Activated CD4-positive, alpha-beta memory T cell treated with anti-CD3 and anti-CD28 coated beads for 36 hours (primary cell): Measurements from ENCODE around the gene ARHGAP26. TPM values are rescaled to one million over a fixed set of nuclear protein-coding genes. Genes with fewer than 3 reads are reported as not detected.

Experiments used
- CTCF ChIA-PET: fragments of 350-600 bp; sonication (Branson Sonifier 250); formaldehyde crosslinking; loops from one replicate; lab custom pipeline; 2021; ENCODE audit warnings: antibody characterized with exemption, inconsistent platforms; lab: Charles Lee
- POLR2A ChIA-PET: fragments of 350-600 bp; sonication (Branson Sonifier 250); formaldehyde crosslinking; loops from one replicate; lab custom pipeline; 2021; ENCODE audit warnings: antibody characterized with exemption; lab: Charles Lee
- DNase-seq: peaks from one replicate; pipeline ENCODE4 v3.0.0-alpha.2; 2020
- H3K27ac Mint-ChIP-seq: one replicate; pipeline ENCODE4 v1.8.0; 2021; ENCODE audit warnings: mixed read lengths
- H3K27me3 Mint-ChIP-seq: one replicate; pipeline ENCODE4 v1.8.0; 2021; ENCODE audit warnings: mixed read lengths
- H3K36me3 Mint-ChIP-seq: one replicate; pipeline ENCODE4 v1.8.0; 2021; ENCODE audit warnings: mixed read lengths
- H3K4me1 Mint-ChIP-seq: one replicate; pipeline ENCODE4 v1.8.0; 2021; ENCODE audit warnings: low read depth, mixed read lengths
- H3K4me3 Mint-ChIP-seq: one replicate; pipeline ENCODE4 v1.8.0; 2021; ENCODE audit warnings: mild to moderate bottlenecking, mixed read lengths
- H3K9me3 Mint-ChIP-seq: one replicate; pipeline ENCODE4 v1.8.0; 2021; ENCODE audit warnings: mixed read lengths
- intact Hi-C: fragments of 100-400 bp; cut with micrococcal nuclease; formaldehyde crosslinking; loops from one replicate; pipeline ENCODE4 v1.15.1; 2023
- total RNA-seq, 2 experiments: library from RNA; stranded (reverse); gene quantifications; one replicate each; pipeline ENCODE4 v1.2.3, GENCODE V29; 2021

ARHGAP26 gene
- total RNA-seq, 2 experiments from 2014 or later, result 16.4 to 16.9 TPM

DNA sequence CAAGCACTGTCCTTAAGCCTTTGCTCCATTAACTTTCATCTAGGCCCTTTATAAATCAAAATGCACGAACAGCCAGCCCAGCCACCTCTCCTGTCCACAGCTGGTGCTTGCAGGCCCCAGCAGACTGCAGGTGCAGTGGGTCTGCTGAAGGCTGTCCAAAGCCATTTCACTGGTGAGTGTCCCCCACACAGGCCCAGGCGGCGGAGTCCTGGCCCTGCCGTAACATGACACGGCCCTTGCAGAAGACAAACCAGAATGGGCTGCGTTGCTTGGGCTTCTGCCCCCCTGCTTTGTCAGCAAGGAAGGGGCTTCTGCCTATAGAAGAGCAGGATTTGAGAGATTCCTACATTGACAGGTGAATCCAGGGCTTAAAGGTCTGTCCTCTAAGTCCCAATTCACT lies 444.7 kb downstream of the ARHGAP26 start:
- no peak overlapping the region for H3K27ac Mint-ChIP-seq
- H3K9me3 Mint-ChIP-seq, result no peaks in the 10 kb centered on the region
- H3K36me3 Mint-ChIP-seq, result peaks cover 5% of the 10 kb centered on the region
- CTCF ChIA-PET, result no interaction called here
- no peak for DNase-seq
- POLR2A ChIA-PET, result no interaction called here
- no peak overlapping the region for H3K4me3 Mint-ChIP-seq
- H3K27me3 Mint-ChIP-seq, result no peaks in the 10 kb centered on the region
- peaks cover 54% of the 10 kb centered on the region for H3K4me1 Mint-ChIP-seq
- intact Hi-C loops, result loop anchor here (5.0 to 10.0 kb wide), 4 partner anchors 97 to 972 kb away; no protein-coding TSS in a partner anchor

DNA sequence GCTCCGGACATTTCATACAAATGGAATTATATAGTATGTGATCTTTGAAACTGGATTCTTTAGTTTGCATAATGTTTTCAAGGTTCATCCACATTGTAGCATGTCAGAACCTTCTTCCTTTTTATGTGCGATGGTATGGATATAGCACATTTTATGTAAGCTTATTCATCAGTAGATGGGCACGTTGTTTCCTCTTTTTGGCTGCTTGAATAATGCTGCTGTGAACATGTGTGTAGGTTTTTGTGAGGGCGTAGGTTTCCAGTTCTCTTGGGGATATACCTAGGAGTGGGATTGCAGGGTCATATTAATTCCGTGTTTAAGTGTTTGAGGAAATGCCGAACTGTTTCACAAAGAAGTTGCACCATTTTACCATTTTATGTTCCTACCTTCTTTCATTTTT lies 445.5 kb downstream of the ARHGAP26 start:
- POLR2A ChIA-PET, result interaction anchor here (2.7 kb wide), 1 partner anchor 13 kb away, joined by 12 read pairs; no protein-coding TSS in a partner anchor
- DNase-seq, result no peak
- no peaks in the 10 kb centered on the region for H3K9me3 Mint-ChIP-seq
- peaks cover 5% of the 10 kb centered on the region for H3K36me3 Mint-ChIP-seq
- peaks cover 58% of the 10 kb centered on the region for H3K4me1 Mint-ChIP-seq
- CTCF ChIA-PET, result interaction anchor here (0.7 kb wide), 1 partner anchor 51 kb away, joined by 3 read pairs; no protein-coding TSS in a partner anchor
- H3K27me3 Mint-ChIP-seq, result no peaks in the 10 kb centered on the region
- no peak overlapping the region for H3K4me3 Mint-ChIP-seq
- intact Hi-C loops, result loop anchor here (2.0 to 10.0 kb wide), 6 partner anchors 97 to 972 kb away; no protein-coding TSS in a partner anchor
- H3K27ac Mint-ChIP-seq, result no peak overlapping the region

DNA sequence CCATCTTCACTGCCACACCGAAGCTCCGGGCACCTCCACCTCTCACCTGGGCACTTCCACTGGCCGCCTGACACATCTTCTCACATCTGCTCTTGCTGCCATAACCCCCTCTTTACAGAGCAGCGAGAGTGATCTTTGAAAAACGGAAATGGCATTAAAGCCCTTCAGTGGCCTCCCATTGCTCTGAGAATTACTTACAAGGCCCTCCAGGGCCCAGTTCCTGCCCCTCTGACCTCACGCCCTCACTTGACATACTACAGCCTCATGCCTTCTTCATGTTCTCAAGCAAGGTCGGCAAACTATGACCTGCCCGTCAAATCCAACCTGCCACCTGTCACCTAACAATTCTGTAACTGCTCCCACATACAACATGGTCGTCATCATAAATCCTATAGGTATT lies 446.0 kb downstream of the ARHGAP26 start:
- intact Hi-C loops, result loop anchor here (2.0 to 10.0 kb wide), 6 partner anchors 96 to 971 kb away; no protein-coding TSS in a partner anchor
- Mint-ChIP-seq H3K4me3 (no peak overlapping the region), H3K9me3 (no peaks in the 10 kb centered on the region), H3K36me3 (peaks cover 5% of the 10 kb centered on the region), H3K4me1 (peaks cover 63% of the 10 kb centered on the region), H3K27ac (no peak overlapping the region), H3K27me3 (no peaks in the 10 kb centered on the region)
- CTCF ChIA-PET, result interaction anchor here (0.7 to 2.1 kb wide), 2 partner anchors 50 to 188 kb away, joined by 3 to 7 read pairs; partner anchors contain the start of gene NR3C1
- POLR2A ChIA-PET, result interaction anchor here (2.7 kb wide), 1 partner anchor 13 kb away, joined by 12 read pairs; no protein-coding TSS in a partner anchor
- DNase-seq, result no peak

DNA sequence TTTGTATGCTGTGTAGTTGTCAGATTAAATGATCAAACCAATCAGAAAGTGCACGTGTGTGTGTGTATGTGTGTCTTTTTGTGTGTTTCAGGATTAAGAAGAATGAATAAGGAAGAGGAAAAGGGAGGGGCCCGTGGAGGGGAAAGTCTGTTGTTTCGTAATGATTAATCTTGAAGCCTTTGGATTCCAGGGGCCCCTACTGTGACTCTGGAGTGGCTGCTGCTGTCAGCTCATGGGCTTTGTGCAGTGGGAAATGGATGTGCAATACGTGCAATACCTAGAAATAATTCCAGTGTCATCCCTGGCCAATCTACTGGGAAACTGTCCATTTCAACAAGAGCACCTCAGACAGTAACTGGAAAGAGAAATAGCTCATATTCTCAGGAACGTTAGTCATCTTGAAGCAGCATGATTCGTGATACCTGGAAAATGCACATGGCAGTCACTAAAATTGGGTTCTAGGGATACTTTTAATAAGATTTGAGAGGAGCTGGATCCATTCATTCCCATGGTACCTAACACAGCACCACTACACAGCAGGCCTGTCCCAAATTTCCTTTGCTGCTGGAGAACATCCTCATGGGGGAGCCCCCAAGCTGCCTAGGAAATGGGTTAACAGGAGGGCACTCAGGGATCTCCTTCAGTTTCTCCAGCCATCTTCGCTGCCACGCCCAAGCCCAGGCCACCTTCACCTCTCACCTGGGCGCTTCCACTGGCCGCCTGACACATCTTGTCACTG lies 447.1 kb downstream of the ARHGAP26 start:
- no peak overlapping the region for H3K4me3 Mint-ChIP-seq
- DNase-seq, result peak; percentile 66

DNA sequence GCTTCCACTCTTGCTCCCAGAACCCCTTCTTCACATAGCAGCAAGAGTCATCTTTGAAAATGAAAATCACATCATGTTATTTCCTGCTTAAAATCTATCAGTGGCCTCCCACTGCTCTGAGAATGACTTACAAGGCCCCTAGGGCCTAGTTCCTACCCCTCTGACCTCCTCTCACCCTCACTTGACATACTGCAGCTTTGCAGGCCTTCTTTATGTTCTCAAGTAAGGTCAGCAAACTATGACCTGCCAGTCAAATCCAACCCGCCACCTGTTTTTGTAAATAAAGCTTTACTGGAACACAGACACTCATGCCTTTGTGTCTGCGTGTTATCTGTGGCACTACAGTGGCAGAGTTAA lies 447.6 kb downstream of the ARHGAP26 start:
- ChIA-PET CTCF (interaction anchor here (0.8 to 2.1 kb wide), 4 partner anchors 11 to 215 kb away, joined by 3 to 7 read pairs (median 4); partner anchors contain the start of gene NR3C1), POLR2A (interaction anchor here (1.2 to 2.7 kb wide), 3 partner anchors 11 to 186 kb away, joined by 5 to 12 read pairs (median 5); partner anchors contain the start of gene NR3C1)
- intact Hi-C loops, result loop anchor here (1.0 to 10.0 kb wide), 11 partner anchors 11 to 970 kb away; no protein-coding TSS in a partner anchor
- no peaks in the 10 kb centered on the region for H3K9me3 Mint-ChIP-seq
- no peak overlapping the region for H3K4me3 Mint-ChIP-seq
- H3K27ac Mint-ChIP-seq, result peak overlapping the region; percentile 80
- peaks cover 5% of the 10 kb centered on the region for H3K36me3 Mint-ChIP-seq
- peak; percentile 46 for DNase-seq
- no peaks in the 10 kb centered on the region for H3K27me3 Mint-ChIP-seq
- peaks cover 79% of the 10 kb centered on the region for H3K4me1 Mint-ChIP-seq

More for the DNA sequence above, 447.1 kb downstream of the ARHGAP26 start:
- H3K36me3 Mint-ChIP-seq, result peaks cover 5% of the 10 kb centered on the region
- ChIA-PET CTCF (interaction anchor here (0.6 to 2.1 kb wide), 5 partner anchors 12 to 389 kb away, joined by 3 to 7 read pairs (median 3); partner anchors contain the start of gene NR3C1), POLR2A (interaction anchor here (1.2 to 2.7 kb wide), 3 partner anchors 11 to 186 kb away, joined by 5 to 12 read pairs (median 5); partner anchors contain the start of gene NR3C1)
- H3K27ac Mint-ChIP-seq, result peak overlapping the region; percentile 80
- H3K27me3 Mint-ChIP-seq, result no peaks in the 10 kb centered on the region
- H3K9me3 Mint-ChIP-seq, result no peaks in the 10 kb centered on the region
- H3K4me1 Mint-ChIP-seq, result peaks cover 73% of the 10 kb centered on the region
- intact Hi-C loops, result loop anchor here (1.0 to 10.0 kb wide), 11 partner anchors 11 to 970 kb away; no protein-coding TSS in a partner anchor

DNA sequence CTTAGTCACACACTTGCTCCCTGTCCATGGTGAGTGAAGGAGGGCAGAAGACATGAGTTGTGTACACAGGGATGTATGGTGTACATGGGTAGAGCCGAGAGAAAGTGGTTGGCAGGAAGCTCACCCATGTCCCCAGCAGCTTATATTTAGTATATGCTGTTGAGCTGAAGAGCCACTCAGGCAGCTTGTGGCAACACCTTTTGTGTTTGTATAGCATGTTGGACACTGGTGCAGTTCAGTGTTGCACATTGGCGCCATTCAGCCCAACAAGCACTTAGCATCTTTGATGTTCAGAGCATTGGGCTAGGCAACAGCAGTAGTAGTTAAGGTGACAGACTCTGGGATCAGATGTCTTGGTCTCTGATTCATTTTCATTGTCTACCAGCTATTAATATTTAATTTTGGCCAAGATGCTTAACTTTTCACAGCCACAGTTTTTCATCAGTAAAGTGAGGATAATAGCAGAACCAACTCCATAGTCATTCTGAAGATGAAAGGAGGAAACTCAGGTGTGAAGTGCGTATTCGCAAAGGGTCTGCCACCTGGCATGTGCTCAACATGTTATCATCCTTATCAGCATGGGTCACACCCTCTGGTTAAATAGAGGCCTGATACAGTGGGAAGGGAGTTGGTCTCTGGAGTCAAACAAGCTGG lies 448.5 kb downstream of the ARHGAP26 start:
- ChIA-PET POLR2A (interaction anchor here (1.5 to 2.7 kb wide), 2 partner anchors 10 to 185 kb away, joined by 3 to 12 read pairs; no protein-coding TSS in a partner anchor), CTCF (interaction anchor here (0.6 to 2.9 kb wide), 3 partner anchors 10 to 543 kb away, joined by 3 to 9 read pairs (median 3); no protein-coding TSS in a partner anchor)
- Mint-ChIP-seq H3K27me3 (no peaks in the 10 kb centered on the region), H3K36me3 (peaks cover 6% of the 10 kb centered on the region), H3K4me3 (no peak overlapping the region), H3K4me1 (peaks cover 81% of the 10 kb centered on the region), H3K27ac (peak overlapping the region; percentile 80), H3K9me3 (no peaks in the 10 kb centered on the region)
- no peak for DNase-seq
- intact Hi-C loops, result loop anchor here (5.0 to 10.0 kb wide), 4 partner anchors 94 to 969 kb away; no protein-coding TSS in a partner anchor

DNA sequence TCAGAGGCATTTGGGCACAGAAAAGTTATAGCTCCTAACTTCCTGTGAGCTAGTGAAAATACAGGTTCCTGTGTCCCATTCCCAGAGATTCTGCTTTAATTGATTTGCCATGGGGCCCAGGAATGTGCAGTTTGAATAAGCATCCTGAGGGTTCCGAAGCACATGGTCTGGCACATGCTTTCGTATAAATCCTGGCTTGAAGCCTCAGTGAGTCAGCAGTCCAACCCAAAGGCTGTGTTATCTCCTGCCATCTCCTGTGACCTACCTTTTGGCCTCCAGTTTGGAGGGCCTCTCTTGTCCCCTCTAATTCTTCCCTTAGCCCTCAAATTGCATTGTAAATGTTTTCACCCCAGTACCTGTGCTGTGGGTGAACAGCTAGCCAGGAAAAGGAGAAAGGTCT lies 449.5 kb downstream of the ARHGAP26 start:
- H3K36me3 Mint-ChIP-seq, result peaks cover 6% of the 10 kb centered on the region
- H3K4me1 Mint-ChIP-seq, result peaks cover 75% of the 10 kb centered on the region
- no peaks in the 10 kb centered on the region for H3K9me3 Mint-ChIP-seq
- H3K27ac Mint-ChIP-seq, result no peak overlapping the region
- no peak overlapping the region for H3K4me3 Mint-ChIP-seq
- POLR2A ChIA-PET, result interaction anchor here (0.6 to 1.8 kb wide), 3 partner anchors 10 to 184 kb away, joined by 3 to 6 read pairs (median 3); no protein-coding TSS in a partner anchor
- H3K27me3 Mint-ChIP-seq, result no peaks in the 10 kb centered on the region
- CTCF ChIA-PET, result interaction anchor here (1.9 to 2.9 kb wide), 2 partner anchors 184 to 217 kb away, joined by 8 to 9 read pairs; partner anchors contain the start of gene NR3C1
- no peak for DNase-seq
- intact Hi-C loops, result loop anchor here (5.0 to 10.0 kb wide), 5 partner anchors 93 to 968 kb away; no protein-coding TSS in a partner anchor

DNA sequence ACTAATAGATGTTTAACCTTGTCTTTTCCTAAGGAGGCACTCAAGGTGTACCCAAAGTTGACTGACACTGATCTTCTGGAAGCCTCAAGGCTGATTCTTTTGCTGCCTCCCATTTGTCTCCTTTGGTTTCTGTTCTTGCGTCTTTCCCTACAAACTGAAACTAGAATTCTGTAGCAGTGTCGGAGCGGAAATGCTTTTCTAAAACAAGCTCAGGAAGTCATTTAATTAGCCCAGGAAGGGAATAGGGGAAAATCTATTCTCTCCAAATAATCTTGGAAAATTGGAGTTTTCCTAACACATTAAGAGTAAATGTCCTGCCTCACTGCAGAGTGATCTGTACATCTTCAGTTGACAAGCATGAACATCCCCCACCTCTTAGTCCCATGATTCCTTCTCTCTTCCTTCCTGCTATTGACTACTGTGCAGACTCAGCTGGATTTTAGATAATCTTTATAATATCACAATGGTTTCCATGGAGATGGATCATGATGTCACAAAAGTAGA lies 450.6 kb downstream of the ARHGAP26 start:
- POLR2A ChIA-PET, result interaction anchor here (1.8 kb wide), 1 partner anchor 9 kb away, joined by 6 read pairs; no protein-coding TSS in a partner anchor

DNA sequence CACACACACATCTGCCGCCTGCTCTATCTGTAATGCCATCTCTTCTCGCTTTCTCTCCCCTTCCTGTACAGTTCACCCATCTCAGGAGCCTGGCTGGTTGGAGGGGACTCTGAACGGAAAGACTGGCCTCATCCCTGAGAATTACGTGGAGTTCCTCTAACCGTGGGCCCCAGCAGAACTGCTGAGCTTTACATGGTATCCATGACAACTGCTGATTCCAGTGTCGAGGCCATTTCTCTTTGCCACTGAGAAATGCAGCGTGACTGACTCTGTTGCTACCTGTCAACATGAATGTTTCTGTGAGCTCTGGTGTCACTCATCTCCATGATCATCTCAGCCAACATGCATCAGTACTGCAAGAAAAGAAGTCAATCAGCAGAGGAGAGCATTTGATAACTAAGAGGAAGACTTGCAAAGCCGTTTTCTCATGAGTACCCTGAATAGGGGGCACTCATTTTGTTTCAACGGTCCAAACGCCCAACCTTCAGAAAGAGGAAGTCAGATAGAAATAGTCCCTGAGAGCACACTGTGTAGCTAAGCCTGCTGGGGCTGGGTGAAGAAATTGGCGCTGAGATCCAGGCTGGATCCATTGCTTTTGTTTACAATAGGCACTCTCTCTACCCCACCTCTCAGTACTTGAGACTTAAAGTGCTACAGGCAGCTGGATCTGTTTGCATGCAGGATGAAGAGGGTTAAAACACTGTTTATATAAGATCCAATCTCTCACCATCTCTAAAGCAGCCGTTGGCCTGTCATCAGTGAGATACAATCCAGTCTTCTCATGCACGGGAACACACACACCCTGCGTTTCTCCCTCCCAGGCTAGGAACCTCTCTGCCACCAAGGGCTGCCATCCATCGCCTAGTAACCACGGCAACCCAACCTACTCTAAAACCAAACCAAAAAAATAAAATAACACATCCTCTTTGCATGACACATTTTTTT lies 452.4 kb downstream of the ARHGAP26 start:
- peak overlapping the region; percentile 69 for H3K27ac Mint-ChIP-seq
- H3K27me3 Mint-ChIP-seq, result no peaks in the 10 kb centered on the region
- ChIA-PET POLR2A (interaction anchor here (0.6 to 1.2 kb wide), 6 partner anchors 15 to 317 kb away, joined by 3 to 5 read pairs (median 4); no protein-coding TSS in a partner anchor), CTCF (no interaction called here)
- peaks cover 2% of the 10 kb centered on the region for H3K36me3 Mint-ChIP-seq
- no peaks in the 10 kb centered on the region for H3K9me3 Mint-ChIP-seq
- intact Hi-C loops, result loop anchor here (1.0 to 5.0 kb wide), 4 partner anchors 8 to 605 kb away; no protein-coding TSS in a partner anchor
- peak; percentile 75 for DNase-seq
- peak overlapping the region; percentile 11 for H3K4me3 Mint-ChIP-seq
- H3K4me1 Mint-ChIP-seq, result peaks cover 51% of the 10 kb centered on the region

More for the DNA sequence above, 450.6 kb downstream of the ARHGAP26 start:
- Mint-ChIP-seq H3K36me3 (peaks cover 6% of the 10 kb centered on the region), H3K4me3 (no peak overlapping the region), H3K27ac (peak overlapping the region; percentile 69), H3K27me3 (no peaks in the 10 kb centered on the region), H3K4me1 (peaks cover 69% of the 10 kb centered on the region), H3K9me3 (no peaks in the 10 kb centered on the region)
- intact Hi-C loops, result loop anchor here (5.0 kb wide), 1 partner anchor 607 kb away; no protein-coding TSS in a partner anchor
- DNase-seq, result no peak
- CTCF ChIA-PET, result interaction anchor here (1.9 to 2.9 kb wide), 2 partner anchors 183 to 218 kb away, joined by 8 to 9 read pairs; partner anchors contain the start of gene NR3C1

DNA sequence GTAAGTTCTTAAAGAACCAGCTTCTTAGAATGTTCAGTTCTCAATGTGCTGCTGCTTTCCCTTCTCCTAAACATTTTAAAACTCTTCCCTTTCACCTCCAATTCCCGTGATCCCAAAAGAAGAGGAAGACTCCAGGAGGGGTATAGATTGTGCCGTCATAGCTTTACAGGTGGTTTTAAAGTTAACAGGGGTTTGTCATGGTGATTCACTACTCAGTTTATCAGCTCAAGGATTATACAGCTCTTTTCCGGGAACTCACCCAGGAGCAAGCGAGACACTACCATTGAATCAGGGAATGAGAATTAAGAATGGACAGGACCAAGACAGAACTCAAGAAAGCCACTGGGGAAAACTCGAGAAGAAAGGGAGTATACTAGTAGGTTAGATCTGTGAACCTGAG lies 454.5 kb downstream of the ARHGAP26 start:
- no peaks in the 10 kb centered on the region for H3K27me3 Mint-ChIP-seq
- H3K4me1 Mint-ChIP-seq, result peaks cover 51% of the 10 kb centered on the region
- intact Hi-C loops, result loop anchor here (5.0 kb wide), 1 partner anchor 603 kb away; no protein-coding TSS in a partner anchor
- no peak overlapping the region for H3K4me3 Mint-ChIP-seq
- peaks cover 2% of the 10 kb centered on the region for H3K36me3 Mint-ChIP-seq
- no peak overlapping the region for H3K27ac Mint-ChIP-seq
- no peak for DNase-seq
- POLR2A ChIA-PET, result no interaction called here
- no peaks in the 10 kb centered on the region for H3K9me3 Mint-ChIP-seq
- CTCF ChIA-PET, result no interaction called here
